ENCODE data around the gene ZNF714.
"Not testable (repeated sequence)": the region's sequence is repeated elsewhere in the genome, so short reads cannot be mapped to it uniquely, and the experiment has no call there.

The ZNF714 gene

GRCh38 chr19:21130097-21130775, 48.2 kb downstream of the ZNF714 start:
- no peak for DNase-seq (ENCODE audit: extremely low read depth, insufficient read length)
- Histone ChIP-seq H3K27me3 (replicated peaks; ENCODE audit: control insufficient read depth, insufficient read depth, low read length) (no peaks in the 10 kb centered on the region), H3K36me3 (ENCODE audit: control insufficient read depth, insufficient read depth, low read length) (no peaks in the 10 kb centered on the region), H3K4me3 (replicated peaks; ENCODE audit: low read depth, low read length) (no peak overlapping the region)
- no peak for TF ChIP-seq CTCF (IDR thresholded peaks at IDR 0.05; ENCODE audit: insufficient read depth, low read length, poor library complexity, severe bottlenecking)

DNA sequence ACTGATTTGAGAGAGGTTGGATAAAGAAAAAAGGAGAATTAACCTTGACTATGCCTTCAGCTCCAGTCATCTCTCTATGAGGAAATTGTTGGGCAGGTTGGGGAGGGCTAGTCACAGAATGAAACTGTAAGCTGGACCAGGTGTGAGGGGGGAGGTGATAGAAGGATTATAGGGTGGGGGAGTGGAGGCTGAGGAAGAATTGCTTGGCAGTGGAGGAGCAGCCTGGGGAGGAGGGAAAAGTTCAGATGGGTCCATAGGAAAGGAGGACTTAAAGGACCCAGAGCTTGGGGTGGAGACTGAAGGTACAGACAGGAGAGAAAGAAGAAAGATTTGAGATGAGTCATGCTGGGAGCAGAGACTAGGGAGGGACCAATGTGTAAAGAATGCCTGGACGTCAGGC, 51.6 kb downstream of the ZNF714 start:
- no peaks in the 10 kb centered on the region for H3K27me3 ChIP-seq (replicated peaks; ENCODE audit: control insufficient read depth, insufficient read depth, low read length)
- TF ChIP-seq CTCF (IDR thresholded peaks at IDR 0.05; ENCODE audit: insufficient read depth, low read length, poor library complexity, severe bottlenecking) = no peak
- no peak for DNase-seq (ENCODE audit: extremely low read depth, insufficient read length)
- H3K4me3 ChIP-seq (replicated peaks; ENCODE audit: low read depth, low read length) = no peak overlapping the region
- H3K36me3 ChIP-seq (ENCODE audit: control insufficient read depth, insufficient read depth, low read length) = no peaks in the 10 kb centered on the region

DNA sequence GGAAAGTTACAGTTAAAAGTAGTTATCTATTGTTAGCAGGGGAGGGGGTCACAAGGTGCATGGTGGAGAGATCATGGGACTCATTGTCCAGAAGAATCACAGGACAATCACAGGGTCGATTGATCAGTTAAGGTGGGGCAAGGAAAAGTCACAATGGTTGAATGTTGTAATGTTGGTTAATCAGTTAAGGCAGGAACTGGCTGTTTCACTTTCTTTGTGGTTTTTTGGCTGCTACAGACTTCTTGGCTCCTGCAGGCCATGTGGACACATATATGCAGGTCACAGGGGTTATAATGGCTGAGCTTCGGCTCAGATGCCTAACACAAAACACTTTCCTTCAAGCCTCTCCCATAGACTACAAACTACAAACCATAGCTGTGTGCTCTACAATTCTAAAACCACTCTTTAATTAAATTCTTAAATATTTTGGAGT, 52.9 kb downstream of the ZNF714 start:
- Histone ChIP-seq H3K4me3 (replicated peaks; ENCODE audit: low read depth, low read length) (no peak overlapping the region), H3K36me3 (ENCODE audit: control insufficient read depth, insufficient read depth, low read length) (no peaks in the 10 kb centered on the region), H3K27me3 (replicated peaks; ENCODE audit: control insufficient read depth, insufficient read depth, low read length) (no peaks in the 10 kb centered on the region)
- no peak for DNase-seq (ENCODE audit: extremely low read depth, insufficient read length)
- TF ChIP-seq CTCF (IDR thresholded peaks at IDR 0.05; ENCODE audit: insufficient read depth, low read length, poor library complexity, severe bottlenecking) = no peak

GRCh38 chr19:21135433-21135832, 53.4 kb downstream of the ZNF714 start:
- DNase-seq (ENCODE audit: extremely low read depth, insufficient read length) = no peak
- no peak for TF ChIP-seq CTCF (IDR thresholded peaks at IDR 0.05; ENCODE audit: insufficient read depth, low read length, poor library complexity, severe bottlenecking)
- Histone ChIP-seq H3K4me3 (replicated peaks; ENCODE audit: low read depth, low read length) (no peak overlapping the region), H3K36me3 (ENCODE audit: control insufficient read depth, insufficient read depth, low read length) (no peaks in the 10 kb centered on the region), H3K27me3 (replicated peaks; ENCODE audit: control insufficient read depth, insufficient read depth, low read length) (no peaks in the 10 kb centered on the region)

- H3K36me3 ChIP-seq (ENCODE audit: control insufficient read depth, insufficient read depth, low read length) = no peaks in the 10 kb centered on the region
- no peak for DNase-seq (ENCODE audit: extremely low read depth, insufficient read length)
- no peak overlapping the region for H3K4me3 ChIP-seq (replicated peaks; ENCODE audit: low read depth, low read length)
- TF ChIP-seq CTCF (IDR thresholded peaks at IDR 0.05; ENCODE audit: insufficient read depth, low read length, poor library complexity, severe bottlenecking) = no peak
- H3K27me3 ChIP-seq (replicated peaks; ENCODE audit: control insufficient read depth, insufficient read depth, low read length) = no peaks in the 10 kb centered on the region
Measured at GRCh38 chr19:21138130-21138529, 56.1 kb downstream of the ZNF714 start.

DNA sequence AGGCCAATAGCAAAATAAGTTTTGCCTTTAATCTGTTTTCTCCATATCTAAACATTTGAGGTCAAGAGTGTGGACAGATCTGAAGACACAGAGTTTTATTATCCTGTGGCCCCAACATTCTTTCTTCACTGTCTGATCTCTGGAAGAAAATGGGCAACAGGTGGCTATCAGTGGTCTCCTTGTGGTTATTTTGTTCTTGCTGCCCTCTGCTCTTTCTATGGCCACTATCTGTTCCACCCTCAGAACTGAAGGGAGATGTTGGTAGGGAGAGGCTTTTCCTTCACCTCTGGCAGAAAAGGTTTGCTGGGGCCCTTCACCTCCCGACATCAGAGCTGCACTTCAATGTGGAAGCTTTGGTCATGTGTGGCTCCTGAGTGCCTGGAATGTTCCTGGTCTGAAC, 59.0 kb downstream of the ZNF714 start:
- DNase-seq (ENCODE audit: extremely low read depth, insufficient read length) = not testable (repeated sequence)

More for the DNA sequence above, 59.0 kb downstream of the ZNF714 start:
- H3K4me3 ChIP-seq (replicated peaks; ENCODE audit: low read depth, low read length); H3K36me3 ChIP-seq (ENCODE audit: control insufficient read depth, insufficient read depth, low read length); H3K27me3 ChIP-seq (replicated peaks; ENCODE audit: control insufficient read depth, insufficient read depth, low read length): not testable (repeated sequence)
